PFSK-1 (cell line): ENCODE data around the gene PADI2.

ENCODE experiments used
- FOXP2 ChIP-seq: optimal IDR thresholded peaks from 2 replicates; pipeline ENCODE3; 2011; ENCODE audit warnings: borderline replicate concordance, control low read depth, inconsistent platforms; ENCODE audit not compliant: insufficient read depth; ENCODE audit errors: extremely low read length, extremely low read depth
- POLR2AphosphoS5 ChIP-seq: IDR thresholded peaks from 2 replicates; pipeline ENCODE4 v1.6.1; 2012; ENCODE audit warnings: low read depth, mild to moderate bottlenecking, control low read depth, low read length, moderate library complexity
- REST ChIP-seq, 2 experiments: IDR thresholded peaks; 2 replicates each; pipeline versions ENCODE4 v1.6.1 to v1.8.0; 2011 to 2012; ENCODE audit warnings: low read depth in 2 of 2, low read length in 2 of 2, control low read depth in 1 of 2, inconsistent platforms in 1 of 2, mild to moderate bottlenecking in 1 of 2, moderate library complexity in 1 of 2; ENCODE audit not compliant: insufficient read depth in 1 of 2
- SIN3A ChIP-seq: IDR thresholded peaks from 2 replicates; pipeline ENCODE4 v1.6.1; 2012; ENCODE audit warnings: mild to moderate bottlenecking, low read length, moderate library complexity, borderline replicate concordance; ENCODE audit not compliant: insufficient read depth
- TAF1 ChIP-seq: IDR thresholded peaks from 2 replicates; pipeline ENCODE4 v1.6.1; 2012; ENCODE audit warnings: low read length, control low read depth, borderline replicate concordance; ENCODE audit not compliant: insufficient read depth

Gene PADI2

GRCh38 chr1:17067465-17068240 is 51.6 kb downstream of the PADI2 start:
- TF ChIP-seq REST (IDR thresholded peaks at IDR 0.05; ENCODE audit: insufficient read depth in 1 of 2, low read depth in 2 of 2, low read length in 2 of 2) (no peak), FOXP2 (no peak), TAF1 (no peak)

DNA sequence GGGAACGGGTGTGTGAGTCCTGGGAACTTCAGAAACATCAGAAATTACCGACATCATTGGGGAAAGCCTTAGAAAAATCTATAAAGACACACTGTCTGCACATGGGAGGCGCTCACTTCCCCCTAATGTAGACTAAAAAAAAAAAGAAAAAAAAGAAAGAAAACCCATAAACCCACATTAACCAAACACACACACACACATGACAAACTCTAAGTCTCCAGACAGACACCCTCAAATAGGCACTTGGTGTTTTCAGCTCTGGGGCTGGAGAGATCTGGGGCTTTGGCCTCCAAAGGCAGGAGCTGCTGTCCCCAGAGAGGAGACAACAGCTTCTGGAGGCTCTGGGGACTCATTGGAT is 52.2 kb downstream of the PADI2 start:
- TF ChIP-seq FOXP2 (no peak), TAF1 (no peak), REST (IDR thresholded peaks at IDR 0.05; ENCODE audit: insufficient read depth in 1 of 2, low read depth in 2 of 2, low read length in 2 of 2) (no peak), SIN3A (no peak), POLR2AphosphoS5 (no peak)

DNA sequence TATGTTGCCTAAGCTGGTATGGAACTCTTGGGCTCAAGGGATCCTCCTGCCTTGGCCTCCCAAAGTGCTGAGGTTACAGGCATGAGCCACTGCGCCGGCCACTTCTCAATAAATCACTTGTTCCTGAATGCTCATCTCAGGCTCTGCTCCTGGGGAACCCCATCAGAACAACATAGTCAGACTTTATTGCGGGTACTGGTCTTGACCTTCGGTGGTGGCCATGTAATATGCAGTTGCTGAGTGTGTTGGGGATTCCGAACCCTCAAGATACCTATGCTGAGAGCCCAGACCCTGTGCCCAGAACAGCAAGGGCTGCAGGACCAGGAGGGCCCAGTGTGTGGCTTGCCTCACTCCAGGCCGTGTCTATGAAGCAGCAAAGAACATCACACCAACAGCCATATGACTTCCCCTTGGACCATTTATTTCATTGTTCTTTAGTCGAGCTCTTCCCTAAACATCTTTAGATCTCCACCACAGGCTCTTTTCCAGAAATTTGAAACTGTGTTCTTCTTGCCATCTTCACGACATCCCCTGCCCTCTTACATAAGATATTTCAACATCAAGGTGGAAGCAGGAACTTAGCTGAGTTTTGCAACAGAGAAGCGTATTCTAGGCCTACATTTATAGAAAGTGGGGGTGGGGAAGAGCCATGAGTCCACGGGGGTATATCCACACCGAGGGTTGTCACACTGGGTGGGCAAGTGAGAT is 52.7 kb downstream of the PADI2 start:
- TF ChIP-seq SIN3A (no peak), TAF1 (no peak), REST (IDR thresholded peaks at IDR 0.05; ENCODE audit: insufficient read depth in 1 of 2, low read depth in 2 of 2, low read length in 2 of 2) (no peak), FOXP2 (no peak), POLR2AphosphoS5 (no peak)

GRCh38 chr1:17065666-17066065 is 53.6 kb downstream of the PADI2 start:
- no peak for TF ChIP-seq TAF1
- no peak for TF ChIP-seq POLR2AphosphoS5
- no peak for TF ChIP-seq SIN3A
- no peak for TF ChIP-seq FOXP2
- no peak for TF ChIP-seq REST (IDR thresholded peaks at IDR 0.05; ENCODE audit: insufficient read depth in 1 of 2, low read depth in 2 of 2, low read length in 2 of 2)

GRCh38 chr1:17061892-17062291 is 57.4 kb downstream of the PADI2 start:
- TF ChIP-seq FOXP2 (no peak), SIN3A (no peak), TAF1 (no peak), POLR2AphosphoS5 (no peak), REST (IDR thresholded peaks at IDR 0.05; ENCODE audit: insufficient read depth in 1 of 2, low read depth in 2 of 2, low read length in 2 of 2) (no peak)
